Coronary artery (tissue), 2 donors: ENCODE data around the gene SLC39A10.

ENCODE experiments used
- DNase-seq: peaks from one replicate; pipeline ENCODE4 v3.0.0-alpha.2; 2017; ENCODE audit warnings: low spot score
- H3K27ac ChIP-seq, 2 donors: fragments of 200-600 bp; sonication (generic); one replicate each; pipeline ENCODE4 v1.5.1; 2016 to 2019
- H3K4me3 ChIP-seq: fragments of 200-600 bp; sonication (generic); 2 replicates; pipeline ENCODE4 v1.5.1; 2016; ENCODE audit warnings: mild to moderate bottlenecking, moderate library complexity
- TF ChIP-seq, protein P1 (sequence below): fragments of 200-600 bp; sonication (generic); IDR thresholded peaks from one replicate; pipeline ENCODE4 v1.5.1; 2019; ENCODE audit warnings: antibody characterized with exemption

SLC39A10 gene

GRCh38 chr2:195674491-195675221 is 17.6 kb downstream of the SLC39A10 start:
- TF ChIP-seq, protein P1, sequence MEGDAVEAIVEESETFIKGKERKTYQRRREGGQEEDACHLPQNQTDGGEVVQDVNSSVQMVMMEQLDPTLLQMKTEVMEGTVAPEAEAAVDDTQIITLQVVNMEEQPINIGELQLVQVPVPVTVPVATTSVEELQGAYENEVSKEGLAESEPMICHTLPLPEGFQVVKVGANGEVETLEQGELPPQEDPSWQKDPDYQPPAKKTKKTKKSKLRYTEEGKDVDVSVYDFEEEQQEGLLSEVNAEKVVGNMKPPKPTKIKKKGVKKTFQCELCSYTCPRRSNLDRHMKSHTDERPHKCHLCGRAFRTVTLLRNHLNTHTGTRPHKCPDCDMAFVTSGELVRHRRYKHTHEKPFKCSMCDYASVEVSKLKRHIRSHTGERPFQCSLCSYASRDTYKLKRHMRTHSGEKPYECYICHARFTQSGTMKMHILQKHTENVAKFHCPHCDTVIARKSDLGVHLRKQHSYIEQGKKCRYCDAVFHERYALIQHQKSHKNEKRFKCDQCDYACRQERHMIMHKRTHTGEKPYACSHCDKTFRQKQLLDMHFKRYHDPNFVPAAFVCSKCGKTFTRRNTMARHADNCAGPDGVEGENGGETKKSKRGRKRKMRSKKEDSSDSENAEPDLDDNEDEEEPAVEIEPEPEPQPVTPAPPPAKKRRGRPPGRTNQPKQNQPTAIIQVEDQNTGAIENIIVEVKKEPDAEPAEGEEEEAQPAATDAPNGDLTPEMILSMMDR = no peak
- no peak for DNase-seq
- H3K27ac ChIP-seq = no peak overlapping the region
- no peak overlapping the region for H3K4me3 ChIP-seq

- H3K4me3 ChIP-seq = no peak overlapping the region
- no peak for DNase-seq
- TF ChIP-seq, protein P1 = no peak
- H3K27ac ChIP-seq = no peak overlapping the region
Measured at GRCh38 chr2:195675783-195676427, 18.9 kb downstream of the SLC39A10 start.

- Histone ChIP-seq H3K4me3 (no peak overlapping the region), H3K27ac (no peak overlapping the region)
- TF ChIP-seq, protein P1 = no peak
- no peak for DNase-seq
Measured at GRCh38 chr2:195677290-195677689, 20.3 kb downstream of the SLC39A10 start.

DNA sequence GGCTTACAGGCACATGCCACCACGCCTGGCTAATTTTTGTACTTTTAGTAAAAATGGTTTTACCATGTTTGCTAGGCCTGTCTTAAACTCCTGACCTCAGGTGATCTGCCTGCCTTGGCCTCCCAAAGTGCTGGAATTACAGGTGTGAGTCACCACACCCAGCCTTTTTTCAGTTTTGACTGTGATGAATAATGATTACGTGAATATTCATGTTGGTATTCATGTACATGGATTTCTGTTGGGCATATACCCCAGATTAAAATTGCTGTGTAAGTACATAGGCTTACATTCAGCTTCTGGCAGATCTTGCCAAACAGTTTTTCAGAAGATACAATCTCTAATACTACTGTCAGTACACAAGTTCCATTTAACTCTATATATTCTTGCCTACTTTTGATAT is 20.9 kb downstream of the SLC39A10 start:
- DNase-seq = no peak
- H3K27ac ChIP-seq = no peak overlapping the region
- TF ChIP-seq, protein P1 = no peak
- H3K4me3 ChIP-seq = no peak overlapping the region

DNA sequence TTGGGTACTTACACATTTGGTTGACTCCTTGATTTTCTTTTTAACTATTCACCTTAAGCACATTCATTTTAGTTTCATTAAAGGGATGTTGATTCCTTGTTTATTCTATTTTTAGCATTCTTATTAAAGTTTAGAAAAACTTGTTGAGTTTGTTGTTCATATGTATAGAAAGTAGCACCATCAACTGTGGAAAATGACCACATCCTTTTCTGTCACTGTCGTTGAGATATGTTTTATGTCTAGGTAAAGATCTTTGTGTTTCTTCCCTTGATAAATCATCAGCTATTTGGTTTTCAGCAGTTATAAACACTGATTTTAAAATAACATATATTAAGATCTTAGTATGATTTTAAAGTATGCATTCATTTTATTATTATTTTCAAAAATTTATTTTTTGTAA is 25.1 kb downstream of the SLC39A10 start:
- no peak overlapping the region for H3K4me3 ChIP-seq
- DNase-seq = no peak
- TF ChIP-seq, protein P1 = no peak

DNA sequence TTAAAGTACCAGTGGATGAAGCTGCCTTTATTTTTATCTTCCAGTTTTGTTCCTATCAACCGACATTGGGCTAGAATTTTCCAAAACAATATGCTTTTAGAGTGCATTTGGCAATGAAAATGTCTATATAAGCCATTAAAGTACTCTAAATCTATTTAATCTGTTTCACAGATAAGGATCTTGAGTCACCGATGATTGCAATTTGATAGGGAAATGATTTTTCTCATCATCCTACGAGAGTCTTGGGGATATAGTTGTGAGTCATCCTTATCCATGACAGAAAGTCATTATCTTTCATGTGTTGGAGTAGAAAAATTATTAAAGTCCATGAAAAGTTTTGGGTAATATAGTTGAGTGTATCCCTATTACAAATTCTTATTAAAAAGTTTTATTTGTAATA is 26.1 kb downstream of the SLC39A10 start:
- no peak for DNase-seq
- no peak overlapping the region for H3K27ac ChIP-seq
- no peak overlapping the region for H3K4me3 ChIP-seq
- TF ChIP-seq, protein P1 = no peak

More for the DNA sequence above, 25.1 kb downstream of the SLC39A10 start:
- H3K27ac ChIP-seq = no peak overlapping the region

DNA sequence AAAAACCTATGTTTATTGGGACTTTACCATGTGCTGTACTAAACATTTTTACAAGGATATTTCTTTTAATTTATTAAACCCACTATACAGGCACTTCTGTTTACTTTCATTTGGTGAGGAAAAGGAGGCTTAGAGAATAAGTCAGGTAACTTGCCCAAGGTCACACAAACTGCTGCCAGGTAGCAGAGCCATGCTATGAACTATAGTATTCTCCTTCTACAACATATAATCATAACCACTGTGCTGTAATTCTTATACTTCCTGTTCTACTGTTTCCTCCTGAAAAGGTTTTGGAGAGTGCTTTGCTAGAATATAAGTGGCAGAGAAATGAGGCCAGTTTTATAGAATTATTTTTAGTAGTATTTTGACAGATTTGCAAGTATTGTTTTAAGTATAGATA is 29.5 kb downstream of the SLC39A10 start:
- DNase-seq = no peak
- TF ChIP-seq, protein P1 = no peak
- Histone ChIP-seq H3K4me3 (no peak overlapping the region), H3K27ac (no peak overlapping the region)
